Measurements from ENCODE around the gene DNAJC8. TPM values are rescaled to one million over a fixed set of nuclear protein-coding genes. Genes with fewer than 3 reads are reported as not detected.

The DNAJC8 gene
- total RNA-seq, 1 experiment from 2014 or later: 117 TPM

DNA sequence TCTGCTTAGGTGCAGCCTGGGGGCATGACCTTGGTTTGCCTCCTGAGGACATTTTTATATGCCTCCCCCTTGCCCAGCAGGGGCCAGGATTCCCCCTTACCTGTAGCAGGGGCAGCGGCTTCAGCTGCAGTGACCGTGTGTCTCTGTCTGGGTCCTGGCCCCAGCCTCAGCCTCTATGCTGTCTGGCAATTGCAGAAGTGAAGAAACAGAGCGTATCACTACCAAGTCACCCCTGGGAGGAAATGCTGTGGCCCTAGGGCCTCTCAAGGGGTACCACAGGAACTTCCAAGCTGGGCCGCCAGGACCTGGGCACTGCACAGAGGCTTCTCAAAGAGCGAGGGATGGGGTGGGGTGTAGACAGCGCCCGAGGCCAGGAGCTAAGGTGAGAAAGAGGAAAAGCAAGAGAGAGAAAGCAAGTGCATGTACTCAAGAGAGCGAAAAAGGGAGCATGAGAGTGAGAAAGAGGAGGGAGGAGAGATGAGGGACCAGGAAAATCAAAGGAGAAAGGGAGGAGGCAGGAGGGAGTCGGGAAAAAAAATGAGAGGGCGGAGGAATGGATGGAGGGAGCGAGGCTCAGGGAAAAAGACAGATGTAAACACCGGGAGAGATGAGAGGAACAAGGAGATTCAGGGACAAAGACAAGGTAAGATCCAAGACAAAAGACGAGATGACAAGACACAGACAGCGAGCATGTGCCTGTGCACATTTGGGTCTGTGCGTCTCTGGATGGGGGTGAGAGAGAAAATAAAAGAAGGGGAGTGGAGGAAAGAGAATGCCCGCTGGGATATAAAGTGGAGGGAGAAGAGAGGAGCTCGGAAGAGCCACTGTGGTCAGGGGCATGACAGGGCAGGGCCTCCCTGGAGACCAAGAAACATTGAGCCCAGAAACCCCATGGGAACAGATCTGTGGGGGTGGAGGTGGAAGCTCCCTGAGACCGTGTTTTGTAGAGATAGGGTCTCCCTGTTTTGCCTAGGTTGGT is 56.0 kb downstream of the DNAJC8 start, which contains the start of gene PTAFR:
Gene PTAFR, minus strand, starts transcription at position 199 of the 979 bp plus-strand sequence. CDS start 25,669 bp downstream, outside the sequence.
- DNase-seq: no peak
- H3K4me3 ChIP-seq (ENCODE audit: insufficient read depth, low read depth, low read length): no peak within 1 kb of the TSS
- no peaks in the 10 kb centered on the region for H3K36me3 ChIP-seq (replicated peaks; ENCODE audit: control insufficient read depth, insufficient read depth, low read length)
- no peaks in the 10 kb centered on the region for H3K27me3 ChIP-seq (ENCODE audit: control insufficient read depth, insufficient read depth, low read length)

DNA sequence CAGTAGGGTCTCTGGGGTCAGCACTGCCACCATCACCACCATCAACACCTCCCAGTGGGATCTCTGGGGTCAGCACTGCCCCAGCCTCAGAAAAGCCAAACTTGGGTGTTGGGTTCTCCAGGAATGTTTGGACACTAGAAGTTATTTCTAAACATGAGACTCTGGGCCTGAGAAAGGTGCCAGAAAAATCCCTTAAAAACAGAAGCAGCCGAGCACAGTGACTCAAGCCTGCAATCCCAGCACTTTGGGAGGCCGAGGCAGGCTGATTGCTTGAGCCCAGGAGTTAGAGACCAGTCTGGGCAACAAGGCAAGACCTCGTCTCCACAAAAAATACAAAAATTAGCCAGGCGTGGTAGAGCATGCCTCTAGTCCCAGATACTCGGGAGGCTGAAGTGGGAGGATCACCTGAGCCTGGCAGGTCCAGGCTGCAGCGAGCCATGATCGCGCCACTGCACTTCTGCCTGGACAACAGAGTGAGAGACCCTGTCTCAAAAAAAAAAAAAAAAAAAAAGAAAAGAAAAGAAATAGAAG is 56.8 kb downstream of the DNAJC8 start:
- H3K27me3 ChIP-seq (ENCODE audit: control insufficient read depth, insufficient read depth, low read length): no peaks in the 10 kb centered on the region
- no peaks in the 10 kb centered on the region for H3K36me3 ChIP-seq (replicated peaks; ENCODE audit: control insufficient read depth, insufficient read depth, low read length)
- no peak for DNase-seq
- H3K4me3 ChIP-seq (ENCODE audit: insufficient read depth, low read depth, low read length): no peak overlapping the region

GRCh38 chr1:28173980-28174297 is 58.9 kb downstream of the DNAJC8 start:
- Histone ChIP-seq H3K4me3 (ENCODE audit: insufficient read depth, low read depth, low read length) (no peak overlapping the region), H3K36me3 (replicated peaks; ENCODE audit: control insufficient read depth, insufficient read depth, low read length) (no peaks in the 10 kb centered on the region), H3K27me3 (ENCODE audit: control insufficient read depth, insufficient read depth, low read length) (no peaks in the 10 kb centered on the region)
- no peak for DNase-seq

- Histone ChIP-seq H3K27me3 (ENCODE audit: control insufficient read depth, insufficient read depth, low read length) (no peaks in the 10 kb centered on the region), H3K4me3 (ENCODE audit: insufficient read depth, low read depth, low read length) (no peak overlapping the region)
- peak; percentile 33 for DNase-seq
Measured at GRCh38 chr1:28173151-28173979, 59.5 kb downstream of the DNAJC8 start.

DNA sequence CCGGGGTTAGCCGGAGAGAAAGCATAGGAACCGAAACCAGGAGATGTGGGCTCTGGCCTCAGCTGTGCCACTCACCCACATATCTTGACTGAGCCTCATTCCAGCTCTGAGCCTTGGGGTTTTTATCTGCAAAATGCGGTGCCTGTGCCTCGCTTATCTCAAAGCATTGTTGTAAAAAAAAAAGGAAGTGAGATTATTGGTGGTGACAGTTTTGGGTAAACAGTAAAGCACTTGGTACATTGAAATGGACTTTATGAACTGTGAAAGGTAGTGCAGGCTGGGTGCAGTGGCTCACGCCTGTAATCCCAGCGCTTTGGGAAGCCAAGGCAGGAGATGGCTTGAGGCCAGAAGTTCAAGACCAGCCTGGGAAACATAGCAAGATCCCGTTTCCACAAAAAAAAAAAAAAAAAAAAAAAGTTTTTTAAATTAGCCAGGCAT is 60.1 kb downstream of the DNAJC8 start:
- no peaks in the 10 kb centered on the region for H3K36me3 ChIP-seq (replicated peaks; ENCODE audit: control insufficient read depth, insufficient read depth, low read length)
- DNase-seq: peak; percentile 18
- no peaks in the 10 kb centered on the region for H3K27me3 ChIP-seq (ENCODE audit: control insufficient read depth, insufficient read depth, low read length)
- no peak overlapping the region for H3K4me3 ChIP-seq (ENCODE audit: insufficient read depth, low read depth, low read length)

More at GRCh38 chr1:28173151-28173979, 59.5 kb downstream of the DNAJC8 start:
- H3K36me3 ChIP-seq (replicated peaks; ENCODE audit: control insufficient read depth, insufficient read depth, low read length): no peaks in the 10 kb centered on the region

DNA sequence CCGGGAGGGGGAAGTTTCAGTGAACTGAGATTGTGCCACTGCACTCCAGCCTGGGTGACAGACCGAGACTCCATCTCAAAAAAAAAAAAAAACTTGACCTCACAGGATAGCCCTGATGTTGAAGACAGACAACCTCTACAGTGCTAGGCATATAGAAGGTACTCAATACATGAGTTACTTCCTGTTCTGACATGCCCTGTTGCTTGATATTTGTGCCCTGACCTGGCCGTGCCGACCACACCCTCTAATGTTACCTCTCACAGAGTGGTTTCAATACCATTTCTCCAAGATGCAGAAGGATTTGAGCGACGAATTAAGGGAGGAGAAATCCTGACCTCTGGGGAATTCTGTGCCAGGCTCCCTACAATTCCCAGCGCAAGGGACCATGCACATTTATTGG is 61.6 kb downstream of the DNAJC8 start:
- no peak overlapping the region for H3K4me3 ChIP-seq (ENCODE audit: insufficient read depth, low read depth, low read length)
- no peaks in the 10 kb centered on the region for H3K36me3 ChIP-seq (replicated peaks; ENCODE audit: control insufficient read depth, insufficient read depth, low read length)
- H3K27me3 ChIP-seq (ENCODE audit: control insufficient read depth, insufficient read depth, low read length): no peaks in the 10 kb centered on the region
- no peak for DNase-seq

- Histone ChIP-seq H3K4me3 (ENCODE audit: insufficient read depth, low read depth, low read length) (no peak overlapping the region), H3K27me3 (ENCODE audit: control insufficient read depth, insufficient read depth, low read length) (no peaks in the 10 kb centered on the region), H3K36me3 (replicated peaks; ENCODE audit: control insufficient read depth, insufficient read depth, low read length) (no peaks in the 10 kb centered on the region)
- DNase-seq: no peak
Measured at GRCh38 chr1:28170001-28170596, 62.7 kb downstream of the DNAJC8 start.

- H3K36me3 ChIP-seq (replicated peaks; ENCODE audit: control insufficient read depth, insufficient read depth, low read length): no peaks in the 10 kb centered on the region
- no peak overlapping the region for H3K4me3 ChIP-seq (ENCODE audit: insufficient read depth, low read depth, low read length)
- no peak for DNase-seq
- H3K27me3 ChIP-seq (ENCODE audit: control insufficient read depth, insufficient read depth, low read length): no peaks in the 10 kb centered on the region
Measured at GRCh38 chr1:28163496-28164161, 69.2 kb downstream of the DNAJC8 start.

DNA sequence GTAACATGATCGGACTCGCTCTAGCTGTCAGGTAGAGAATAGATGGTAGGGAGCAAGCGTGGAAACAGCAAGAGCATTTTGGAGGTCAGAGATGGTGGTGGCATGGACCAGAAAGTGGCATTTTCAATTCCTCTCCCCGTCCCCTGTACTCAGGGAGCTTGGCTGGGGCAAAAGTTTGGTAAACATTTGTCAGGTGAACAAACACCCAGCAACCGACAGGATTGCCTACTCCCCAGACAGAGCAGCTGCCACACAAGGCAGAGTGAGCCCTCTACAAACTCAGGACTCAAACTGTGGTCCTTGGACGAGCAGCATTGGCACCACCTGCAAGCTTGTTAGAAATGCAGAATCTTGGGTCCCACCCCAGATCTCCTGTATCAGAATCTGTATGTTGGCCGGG is 70.7 kb downstream of the DNAJC8 start:
- no peaks in the 10 kb centered on the region for H3K27me3 ChIP-seq (ENCODE audit: control insufficient read depth, insufficient read depth, low read length)
- H3K36me3 ChIP-seq (replicated peaks; ENCODE audit: control insufficient read depth, insufficient read depth, low read length): no peaks in the 10 kb centered on the region
- no peak for DNase-seq
- no peak overlapping the region for H3K4me3 ChIP-seq (ENCODE audit: insufficient read depth, low read depth, low read length)

DNA sequence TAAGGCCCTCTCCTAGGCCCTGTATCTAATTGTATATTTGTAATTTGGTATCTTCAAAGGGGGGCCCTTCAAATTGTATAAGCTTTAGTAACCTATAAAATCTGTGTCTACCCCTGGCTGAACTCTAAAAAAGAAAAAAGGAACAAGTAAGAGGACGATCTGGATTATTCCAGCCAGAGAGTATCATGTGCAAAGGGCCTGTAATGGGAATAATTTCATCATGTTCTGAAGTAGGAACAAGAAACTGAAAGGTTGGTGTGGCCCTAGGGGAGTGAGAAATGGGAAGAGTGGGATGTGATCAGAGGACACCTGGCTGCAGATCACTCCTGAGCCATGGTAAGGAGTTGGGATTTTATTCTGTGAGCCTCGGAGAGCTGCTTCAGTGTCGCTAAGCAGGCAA is 71.1 kb downstream of the DNAJC8 start:
- H3K4me3 ChIP-seq (ENCODE audit: insufficient read depth, low read depth, low read length): no peak overlapping the region
- H3K27me3 ChIP-seq (ENCODE audit: control insufficient read depth, insufficient read depth, low read length): no peaks in the 10 kb centered on the region
- DNase-seq: no peak
- no peaks in the 10 kb centered on the region for H3K36me3 ChIP-seq (replicated peaks; ENCODE audit: control insufficient read depth, insufficient read depth, low read length)

DNA sequence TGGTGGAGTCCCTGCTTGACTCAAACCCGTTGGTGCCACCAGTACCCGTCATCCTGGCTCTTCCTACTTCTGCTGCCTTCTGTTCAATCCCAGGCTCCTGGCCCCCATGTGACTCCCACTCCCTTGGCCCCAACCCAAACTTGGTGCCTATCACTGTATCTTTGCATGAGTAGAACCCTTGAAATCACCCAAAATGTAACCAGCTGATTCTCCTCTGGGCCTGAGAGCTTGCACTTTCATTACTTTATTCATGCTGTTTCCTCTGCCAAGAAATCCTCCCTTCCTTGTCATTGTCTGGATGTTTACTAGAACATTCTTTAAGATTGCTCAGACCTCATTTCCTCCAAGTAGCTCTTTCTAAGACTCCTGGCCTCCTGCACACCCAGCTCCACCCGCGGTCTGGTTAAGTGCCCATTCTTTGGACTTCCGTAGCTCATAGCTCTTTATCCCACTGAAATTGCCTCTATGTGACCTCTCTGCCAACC is 72.0 kb downstream of the DNAJC8 start:
- no peaks in the 10 kb centered on the region for H3K36me3 ChIP-seq (replicated peaks; ENCODE audit: control insufficient read depth, insufficient read depth, low read length)
- DNase-seq: no peak
- H3K4me3 ChIP-seq (ENCODE audit: insufficient read depth, low read depth, low read length): no peak overlapping the region
- no peaks in the 10 kb centered on the region for H3K27me3 ChIP-seq (ENCODE audit: control insufficient read depth, insufficient read depth, low read length)

- Histone ChIP-seq H3K36me3 (replicated peaks; ENCODE audit: control insufficient read depth, insufficient read depth, low read length) (no peaks in the 10 kb centered on the region), H3K27me3 (ENCODE audit: control insufficient read depth, insufficient read depth, low read length) (no peaks in the 10 kb centered on the region), H3K4me3 (ENCODE audit: insufficient read depth, low read depth, low read length) (no peak overlapping the region)
- no peak for DNase-seq
Measured at GRCh38 chr1:28159680-28160079, 73.1 kb downstream of the DNAJC8 start.

- Histone ChIP-seq H3K27me3 (ENCODE audit: control insufficient read depth, insufficient read depth, low read length) (no peaks in the 10 kb centered on the region), H3K36me3 (replicated peaks; ENCODE audit: control insufficient read depth, insufficient read depth, low read length) (no peaks in the 10 kb centered on the region), H3K4me3 (ENCODE audit: insufficient read depth, low read depth, low read length) (no peak overlapping the region)
- peak; percentile 10 for DNase-seq
Measured at GRCh38 chr1:28159243-28159642, 73.6 kb downstream of the DNAJC8 start.

GRCh38 chr1:28157894-28158293 is 74.9 kb downstream of the DNAJC8 start:
- H3K36me3 ChIP-seq (replicated peaks; ENCODE audit: control insufficient read depth, insufficient read depth, low read length): no peaks in the 10 kb centered on the region
- no peaks in the 10 kb centered on the region for H3K27me3 ChIP-seq (ENCODE audit: control insufficient read depth, insufficient read depth, low read length)
- DNase-seq: peak; percentile 10
- H3K4me3 ChIP-seq (ENCODE audit: insufficient read depth, low read depth, low read length): no peak overlapping the region

All from H7 (cell line).